H1 (cell line): ENCODE data around the gene FBXO39. TPM values are rescaled to one million over a fixed set of nuclear protein-coding genes. Genes with fewer than 3 reads are reported as not detected.

Source experiments
- CTCF ChIA-PET: fragments of 300-600 bp; sonication (Branson Sonifier 250); formaldehyde crosslinking; loops from one replicate; lab custom pipeline; 2021; ENCODE audit not compliant: partially characterized antibody; lab: Charles Lee
- POLR2A ChIA-PET: fragments of 300-600 bp; sonication (Branson Sonifier 250); formaldehyde crosslinking; loops from one replicate; lab custom pipeline; 2021; ENCODE audit warnings: inconsistent platforms; ENCODE audit not compliant: partially characterized antibody; lab: Charles Lee
- DNase-seq, 2 experiments: peaks; one replicate each; pipeline versions ENCODE4 v3.0.0 to v3.0.0-alpha.2; 2010 to 2022; ENCODE audit warnings: low spot score in 2 of 2, low read depth in 1 of 2, mixed read lengths in 1 of 2
- FAIRE-seq: peaks from 2 replicates; lab custom pipeline; 2011; peaks lifted over from hg19 to GRCh38; lab: Jason Lieb, UNC
- H2AFZ ChIP-seq: 2 replicates; pipeline ENCODE4 v1.8.1; 2012; ENCODE audit warnings: low read length, inconsistent platforms
- H2AK5ac ChIP-seq: 2 replicates; pipeline ENCODE4 v1.6.1; 2013; ENCODE audit warnings: low read depth, low read length
- H2BK120ac ChIP-seq: replicated peaks from 2 replicates; pipeline ENCODE3; 2013; ENCODE audit warnings: low read depth, low read length, inconsistent platforms
- H2BK12ac ChIP-seq: 2 replicates; pipeline ENCODE4 v1.6.1; 2013; ENCODE audit warnings: low read depth, low read length
- H2BK15ac ChIP-seq: 2 replicates; pipeline ENCODE4 v1.6.1; 2013; ENCODE audit warnings: low read length
- H2BK20ac ChIP-seq: 2 replicates; pipeline ENCODE4 v1.6.1; 2013; ENCODE audit warnings: low read length
- H2BK5ac ChIP-seq: 2 replicates; pipeline ENCODE4 v1.6.1; 2013; ENCODE audit warnings: low read depth, low read length
- H3K14ac ChIP-seq: 2 replicates; pipeline ENCODE4 v1.6.1; 2013; ENCODE audit warnings: inconsistent platforms; ENCODE audit not compliant: insufficient read length
- H3K18ac ChIP-seq: 2 replicates; pipeline ENCODE4 v1.6.1; 2013; ENCODE audit warnings: low read length; ENCODE audit errors: extremely low read depth
- H3K23ac ChIP-seq: 2 replicates; pipeline ENCODE4 v1.6.1; 2013; ENCODE audit warnings: inconsistent platforms; ENCODE audit not compliant: insufficient read length
- H3K23me2 ChIP-seq: 2 replicates; pipeline ENCODE4 v1.6.1; 2013; ENCODE audit warnings: low read depth, low read length
- H3K27ac ChIP-seq: 2 replicates; pipeline ENCODE4 v1.6.1; 2011; ENCODE audit warnings: low read depth, low read length, inconsistent platforms
- H3K27me3 ChIP-seq, 4 experiments: replicated peaks in 1 of 4; 1 replicate in 1 of 4; 2 replicates in 3 of 4; pipeline versions ENCODE4 v1.6.1 to v1.8.1; 2011 to 2013; ENCODE audit warnings: low read length in 3 of 4, mild to moderate bottlenecking in 3 of 4, inconsistent platforms in 2 of 4, mixed read lengths in 2 of 4, moderate library complexity in 1 of 4; ENCODE audit not compliant: control insufficient read depth in 3 of 4, insufficient read depth in 3 of 4; ENCODE audit errors: extremely low read depth in 1 of 4
- H3K36me3 ChIP-seq, 4 experiments: 2 replicates each; pipeline versions ENCODE4 v1.6.1 to v1.8.1; 2011 to 2013; ENCODE audit warnings: mild to moderate bottlenecking in 4 of 4, low read length in 3 of 4, moderate library complexity in 2 of 4, control low read depth in 1 of 4, inconsistent platforms in 1 of 4; ENCODE audit not compliant: insufficient read depth in 4 of 4, control insufficient read depth in 2 of 4
- H3K4ac ChIP-seq: replicated peaks from 2 replicates; pipeline ENCODE3; 2013; ENCODE audit warnings: low read length, low read depth, mixed read lengths, inconsistent platforms; ENCODE audit not compliant: insufficient read length
- H3K4me1 ChIP-seq, 4 experiments: replicated peaks in 1 of 4; 1 replicate in 1 of 4; 2 replicates in 3 of 4; pipeline versions ENCODE4 v1.6.1 to v1.8.1; 2011 to 2013; ENCODE audit warnings: low read length in 3 of 4, inconsistent platforms in 2 of 4, mixed read lengths in 1 of 4; ENCODE audit not compliant: insufficient read depth in 4 of 4, control insufficient read depth in 3 of 4
- H3K4me2 ChIP-seq, 2 experiments: 2 replicates each; pipeline versions ENCODE4 v1.6.1 to v1.8.1; 2011 to 2013; ENCODE audit warnings: low read depth in 2 of 2, low read length in 2 of 2, control low read depth in 1 of 2, inconsistent platforms in 1 of 2, mild to moderate bottlenecking in 1 of 2; ENCODE audit not compliant: insufficient read depth in 1 of 2
- H3K4me3 ChIP-seq, 4 experiments: fragments of 200-600, 300-600 bp in 1 of 4; sonication (generic), shearing (Covaris generic), sonication (Bioruptor Twin) in 1 of 4; 2 replicates each; pipeline versions ENCODE4 v1.5.1 to v1.8.1; 2011 to 2016; ENCODE audit warnings: low read length in 4 of 4, low read depth in 3 of 4, control low read depth in 2 of 4, inconsistent platforms in 2 of 4, mild to moderate bottlenecking in 2 of 4, mixed read lengths in 1 of 4, moderate library complexity in 1 of 4; ENCODE audit not compliant: insufficient read depth in 2 of 4; ENCODE audit errors: extremely low read depth in 1 of 4
- H3K56ac ChIP-seq: replicated peaks from 2 replicates; pipeline ENCODE3; 2013; ENCODE audit warnings: low read depth, mild to moderate bottlenecking, mixed read lengths, low read length, inconsistent platforms; ENCODE audit not compliant: insufficient read length
- H3K79me1 ChIP-seq: 2 replicates; pipeline ENCODE4 v1.6.1; 2013; ENCODE audit warnings: low read depth, low read length, control low read depth
- H3K79me2 ChIP-seq, 2 experiments: 2 replicates each; pipeline versions ENCODE4 v1.6.1 to v1.8.1; 2012 to 2013; ENCODE audit warnings: low read length in 2 of 2, mild to moderate bottlenecking in 2 of 2, inconsistent platforms in 1 of 2; ENCODE audit not compliant: insufficient read depth in 2 of 2, control insufficient read depth in 1 of 2
- H3K9ac ChIP-seq, 4 experiments: replicated peaks in 1 of 4; 1 replicate in 1 of 4; 2 replicates in 3 of 4; pipeline versions ENCODE4 v1.6.1 to v1.8.1; 2011 to 2013; ENCODE audit warnings: low read depth in 3 of 4, low read length in 3 of 4, control low read depth in 2 of 4, mild to moderate bottlenecking in 2 of 4, moderate library complexity in 2 of 4, inconsistent platforms in 1 of 4; ENCODE audit errors: extremely low read depth in 1 of 4
- H3K9me3 ChIP-seq, 2 experiments: 2 replicates each; pipeline versions ENCODE4 v1.6.1 to v1.8.1; 2012 to 2013; ENCODE audit warnings: mild to moderate bottlenecking in 2 of 2, moderate library complexity in 2 of 2, control low read depth in 1 of 2, inconsistent platforms in 1 of 2, low read depth in 1 of 2, low read length in 1 of 2, mixed read lengths in 1 of 2; ENCODE audit not compliant: insufficient read depth in 2 of 2
- H4K20me1 ChIP-seq, 2 experiments: replicated peaks in 1 of 2; 2 replicates each; pipeline versions ENCODE3 to v1.8.1; 2011 to 2013; ENCODE audit warnings: inconsistent platforms in 2 of 2, low read length in 2 of 2, mild to moderate bottlenecking in 1 of 2; ENCODE audit not compliant: insufficient read depth in 2 of 2, control insufficient read depth in 1 of 2
- H4K5ac ChIP-seq: 2 replicates; pipeline ENCODE4 v1.6.1; 2013; ENCODE audit warnings: low read length, low read depth, mixed read lengths, inconsistent platforms; ENCODE audit not compliant: insufficient read length
- H4K8ac ChIP-seq: 2 replicates; pipeline ENCODE4 v1.8.0; 2013; ENCODE audit warnings: mild to moderate bottlenecking, moderate library complexity, low read length, inconsistent platforms; ENCODE audit not compliant: insufficient read depth; ENCODE audit errors: extremely low read depth
- H4K91ac ChIP-seq: replicated peaks from 2 replicates; pipeline ENCODE3; 2013; ENCODE audit warnings: low read length, mixed read lengths, inconsistent platforms; ENCODE audit not compliant: insufficient read length
- CREB1 ChIP-seq: IDR thresholded peaks from 2 replicates; pipeline ENCODE4 v1.6.1; 2012; ENCODE audit warnings: inconsistent platforms
- CTBP2 ChIP-seq: IDR thresholded peaks from 2 replicates; pipeline ENCODE4 v1.7.0; 2011; ENCODE audit warnings: borderline replicate concordance, mild to moderate bottlenecking, moderate library complexity, mixed read lengths, low read length; ENCODE audit not compliant: insufficient read depth, insufficient read length
- KDM1A ChIP-seq: fragments of 200-600, 300-600 bp; sonication (generic); IDR thresholded peaks from 2 replicates; pipeline ENCODE4 v1.7.1; 2016; ENCODE audit warnings: mild to moderate bottlenecking, low read length, borderline replicate concordance
- RAD21 ChIP-seq, 2 experiments: IDR thresholded peaks in 1 of 2; conservative IDR thresholded peaks in 1 of 2; 2 replicates each; pipeline ENCODE4 v1.6.1; 2011; ENCODE audit warnings: low read depth in 2 of 2, low read length in 2 of 2, improper control_type of control experiment in 1 of 2, inconsistent platforms in 1 of 2, mild to moderate bottlenecking in 1 of 2, moderate library complexity in 1 of 2
- TAF7 ChIP-seq: optimal IDR thresholded peaks from 2 replicates; pipeline ENCODE3; 2011; ENCODE audit warnings: low read depth, mild to moderate bottlenecking, inconsistent platforms, low read length, moderate library complexity, borderline replicate concordance
- WGBS, 2 experiments: shearing (Covaris generic) in 1 of 2; methylation state at CpG; one replicate each; pipeline versions ENCODE4 v1.1.6 to v1.1.7; 2013 to 2015; ENCODE audit warnings: low lambda C conversion rate in 2 of 2, mixed read lengths in 2 of 2, inconsistent platforms in 1 of 2, low coverage in 1 of 2, missing lambda C conversion rate in 1 of 2; ENCODE audit not compliant: insufficient replicate concordance in 2 of 2, insufficient coverage in 1 of 2, insufficient read length in 1 of 2; ENCODE audit errors: extremely low coverage in 1 of 2, missing lambda C conversion rate in 1 of 2; 5-methylcytosine and 5-hydroxymethylcytosine counted together
- polyA plus RNA-seq, 7 experiments: library from polyadenylated mRNA; depleted of rRNA in 3 of 7; stranded (reverse) in 5 of 7; unstranded in 2 of 7; fragments of >200 nt in 5 of 7; fragments of 200-250 nt in 2 of 7; gene quantifications; 1 replicate in 5 of 7; 2 replicates in 1 of 7; 4 replicates in 1 of 7; pipeline versions ENCODE4 v1.2.1 to v1.2.3, GENCODE V29; 2011 to 2013; ENCODE audit warnings: missing spikeins in 2 of 7, mixed read lengths in 2 of 7
- total RNA-seq: library from RNA; stranded (reverse); fragmentation: NEBNext Ultra II Directional; extraction: Animal tissue kit (Norgen Biotek cat#: 25700); gene quantifications from 2 replicates; pipeline ENCODE4 v1.2.1, GENCODE V29; 2021

FBXO39 gene
- total and polyA plus RNA-seq, 2 of the 8 experiments (the other 6 are each of a cell fraction or from before 2014, with no cell fraction given): 0.12 to 0.22 TPM

DNA sequence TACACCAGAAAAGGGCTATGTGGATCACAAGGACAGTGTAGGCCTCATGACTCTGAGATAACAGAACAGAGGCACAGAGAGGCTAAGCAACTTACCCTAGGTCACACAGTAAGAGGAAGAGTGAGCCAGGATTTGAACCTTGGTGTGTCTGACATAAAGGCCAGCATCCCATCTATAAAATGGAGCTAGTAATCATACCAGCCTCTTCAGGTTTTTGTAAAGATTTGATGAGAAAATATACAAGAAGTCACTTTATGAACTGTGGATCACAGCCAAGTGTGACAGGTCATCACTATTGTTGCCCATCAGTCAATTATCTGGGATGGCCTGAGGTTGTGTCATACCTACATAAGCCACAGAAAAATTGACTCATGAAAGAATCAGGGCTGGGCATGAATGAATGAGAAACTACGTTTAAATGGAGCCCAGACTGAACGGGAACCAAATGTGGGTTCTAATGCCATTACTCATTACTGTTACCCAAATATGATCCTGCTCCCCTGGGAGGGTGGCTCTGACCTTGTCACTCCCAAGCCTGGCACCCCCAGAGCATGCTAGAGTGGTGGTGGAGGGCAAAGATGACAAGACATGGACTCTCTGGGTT is 21.0 kb downstream of the FBXO39 start:
- Histone ChIP-seq H3K27me3 (peaks cover 0 to 9% (median 2%) of the 10 kb centered on the region in 4 experiments; a peak in 2 of 7 replicates), H4K20me1 (no peaks in the 10 kb centered on the region), H3K4me1 (peaks cover 5 to 16% (median 6%) of the 10 kb centered on the region in 4 experiments), H4K5ac (no peak overlapping the region)
- TF ChIP-seq KDM1A (no peak), TAF7 (no peak), CREB1 (no peak), CTBP2 (no peak), RAD21 (IDR thresholded peaks at IDR 0.05 in 1 of 2, conservative IDR thresholded peaks at IDR 0.05 in 1 of 2; ENCODE audit: low read depth in 2 of 2, low read length in 2 of 2) (no peak)
- TF ChIP-seq, all 59 proteins: peak for 0
- Histone ChIP-seq H3K9me3 (no peaks in the 10 kb centered on the region), H3K4me3 (no peak overlapping the region), H2BK120ac (no peak overlapping the region), H2AFZ (no peak overlapping the region), H2BK20ac (no peak overlapping the region), H2BK15ac (no peak overlapping the region), H3K14ac (no peak overlapping the region), H3K79me1 (no peaks in the 10 kb centered on the region; the same call in 1 of the 2 replicates), H3K27ac (no peak overlapping the region), H2BK5ac (no peak overlapping the region), H3K18ac (no peak overlapping the region), H4K8ac (no peak overlapping the region), H3K36me3 (no peaks in the 10 kb centered on the region), H2BK12ac (no peak overlapping the region), H3K4me2 (no peak overlapping the region), H3K4ac (no peak overlapping the region), H4K91ac (no peak overlapping the region), H3K23me2 (no peaks in the 10 kb centered on the region; the same call in 1 of the 2 replicates), H3K23ac (no peak overlapping the region), H3K9ac (no peak overlapping the region), H3K56ac (no peak overlapping the region), H3K79me2 (no peaks in the 10 kb centered on the region), H2AK5ac (no peak overlapping the region)
- 77% methylated on average over 2 of the region's 2 CpGs; no CpG with 5 or more reads in 1 of the 2 experiments for WGBS, 2 experiments
- POLR2A ChIA-PET: no interaction called here
- FAIRE-seq (no peak), DNase-seq (no peak)
- CTCF ChIA-PET: interaction anchor here (2.7 kb wide), 1 partner anchor 96 kb away, joined by 8 read pairs; no protein-coding TSS in a partner anchor
